AG04449 (cell line): Measurements from ENCODE around the gene TMTC3.
A peak's percentile ranks its signal among the peaks of the same experiment; 100 is the strongest.

Experiments used
- CTCF ChIA-PET: fragments of 350-600 bp; formaldehyde crosslinking; extraction: SDS; loops from one replicate; lab custom pipeline; 2021; ENCODE audit warnings: antibody characterized with exemption; lab: Yijun Ruan, JAX
- POLR2A ChIA-PET: fragments of 400-600, 350-600 bp; formaldehyde crosslinking; extraction: SDS; loops from one replicate; lab custom pipeline; 2020; ENCODE audit warnings: antibody characterized with exemption, inconsistent platforms; lab: Yijun Ruan, JAX
- DNase-seq: peaks from one replicate; pipeline ENCODE4 v3.0.0-alpha.2; 2010; ENCODE audit warnings: low read depth, low spot score
- H3K4me3 ChIP-seq: 2 replicates; pipeline ENCODE4 v1.5.1; 2011; ENCODE audit warnings: low read depth, mild to moderate bottlenecking, control low read depth, low read length
- TF ChIP-seq, protein P1 (sequence below): IDR thresholded peaks from one replicate; pipeline ENCODE4 v1.5.1; 2011; ENCODE audit warnings: mild to moderate bottlenecking, moderate library complexity, low read length, control low read depth, inconsistent platforms; ENCODE audit not compliant: insufficient read depth; ENCODE audit errors: missing control alignments

TMTC3 gene

DNA sequence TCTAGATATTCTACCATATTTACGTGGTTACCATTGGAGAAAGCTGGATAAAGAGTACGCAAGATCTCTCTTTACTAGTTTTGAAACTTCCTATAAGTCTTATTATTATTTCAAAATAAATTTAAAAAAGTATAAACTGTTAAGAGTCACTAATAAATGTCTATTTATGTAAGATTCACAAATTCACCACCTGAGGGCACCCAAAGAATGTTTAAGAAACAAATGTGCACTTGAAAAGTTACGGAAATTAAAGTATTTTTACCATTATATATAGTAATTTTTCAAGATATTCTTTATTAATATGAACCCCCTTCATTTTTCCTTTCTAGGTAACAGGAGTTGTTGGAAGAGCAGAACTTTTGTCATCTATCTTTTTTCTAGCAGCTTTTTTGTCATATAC lies 11.9 kb downstream of the TMTC3 start:
- TF ChIP-seq, protein P1, sequence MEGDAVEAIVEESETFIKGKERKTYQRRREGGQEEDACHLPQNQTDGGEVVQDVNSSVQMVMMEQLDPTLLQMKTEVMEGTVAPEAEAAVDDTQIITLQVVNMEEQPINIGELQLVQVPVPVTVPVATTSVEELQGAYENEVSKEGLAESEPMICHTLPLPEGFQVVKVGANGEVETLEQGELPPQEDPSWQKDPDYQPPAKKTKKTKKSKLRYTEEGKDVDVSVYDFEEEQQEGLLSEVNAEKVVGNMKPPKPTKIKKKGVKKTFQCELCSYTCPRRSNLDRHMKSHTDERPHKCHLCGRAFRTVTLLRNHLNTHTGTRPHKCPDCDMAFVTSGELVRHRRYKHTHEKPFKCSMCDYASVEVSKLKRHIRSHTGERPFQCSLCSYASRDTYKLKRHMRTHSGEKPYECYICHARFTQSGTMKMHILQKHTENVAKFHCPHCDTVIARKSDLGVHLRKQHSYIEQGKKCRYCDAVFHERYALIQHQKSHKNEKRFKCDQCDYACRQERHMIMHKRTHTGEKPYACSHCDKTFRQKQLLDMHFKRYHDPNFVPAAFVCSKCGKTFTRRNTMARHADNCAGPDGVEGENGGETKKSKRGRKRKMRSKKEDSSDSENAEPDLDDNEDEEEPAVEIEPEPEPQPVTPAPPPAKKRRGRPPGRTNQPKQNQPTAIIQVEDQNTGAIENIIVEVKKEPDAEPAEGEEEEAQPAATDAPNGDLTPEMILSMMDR: no peak
- ChIA-PET CTCF (interaction anchor here (0.6 to 3.5 kb wide), 20 partner anchors 9 to 1375 kb away, joined by 3 to 34 read pairs (median 3); partner anchors contain the start of gene KITLG), POLR2A (no interaction called here)
- DNase-seq: no peak
- H3K4me3 ChIP-seq: no peak overlapping the region

DNA sequence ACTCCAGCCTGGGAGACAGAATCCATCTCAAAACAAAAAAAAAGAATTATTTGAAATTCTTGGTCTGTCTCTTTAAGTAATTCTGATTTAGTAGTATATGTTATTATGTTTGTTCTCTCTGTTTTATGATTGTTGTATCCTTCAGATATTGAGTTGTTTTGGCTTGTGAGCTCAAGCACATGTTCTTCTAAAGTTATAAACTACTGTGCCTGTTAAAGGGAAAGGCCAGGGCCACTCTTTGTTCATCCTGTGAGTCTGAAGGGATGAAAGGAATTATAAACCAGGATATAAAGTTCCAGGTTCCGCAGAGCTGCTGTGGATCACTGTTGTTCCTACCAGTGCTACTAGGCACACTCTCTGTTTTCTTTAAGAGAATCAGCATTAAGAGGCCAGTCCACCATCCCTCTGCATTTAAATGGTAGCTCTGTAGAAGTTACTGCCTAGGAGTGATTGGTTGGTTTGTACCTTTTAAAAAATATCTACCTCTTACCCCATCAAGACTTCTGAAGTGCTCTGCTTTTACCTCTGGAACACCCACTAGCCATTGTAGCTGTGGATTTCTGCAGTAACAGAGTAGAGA lies 14.1 kb downstream of the TMTC3 start:
- DNase-seq: no peak
- ChIA-PET POLR2A (no interaction called here), CTCF (interaction anchor here (1.0 to 3.5 kb wide), 7 partner anchors 100 to 863 kb away, joined by 3 to 34 read pairs (median 4); partner anchors contain the start of gene KITLG)
- no peak overlapping the region for H3K4me3 ChIP-seq
- TF ChIP-seq, protein P1: no peak

DNA sequence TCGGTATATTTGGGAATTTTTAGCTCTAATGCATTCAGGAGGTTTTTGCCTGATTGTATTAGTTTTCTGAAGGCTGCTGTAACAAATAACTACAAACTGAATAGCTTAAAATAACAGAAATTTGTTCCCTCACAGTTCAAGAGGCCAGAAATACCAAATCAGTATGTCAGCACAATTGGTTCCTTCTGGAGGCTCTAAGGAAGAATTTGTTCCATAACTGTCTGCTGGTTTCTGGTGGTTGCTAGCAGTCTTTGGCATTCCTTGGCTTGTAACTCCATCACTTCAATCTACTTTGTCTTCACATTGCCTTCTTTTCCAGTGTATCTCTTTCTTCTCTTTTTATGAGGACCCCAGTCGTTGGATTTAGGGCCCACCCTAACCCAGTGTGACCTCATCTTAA lies 21.3 kb downstream of the TMTC3 start:
- H3K4me3 ChIP-seq: no peak overlapping the region
- ChIA-PET POLR2A (no interaction called here), CTCF (interaction anchor here (0.9 to 1.0 kb wide), 2 partner anchors 9 to 417 kb away, joined by 3 to 5 read pairs; partner anchors contain the start of gene KITLG)
- no peak for DNase-seq
- TF ChIP-seq, protein P1: no peak

DNA sequence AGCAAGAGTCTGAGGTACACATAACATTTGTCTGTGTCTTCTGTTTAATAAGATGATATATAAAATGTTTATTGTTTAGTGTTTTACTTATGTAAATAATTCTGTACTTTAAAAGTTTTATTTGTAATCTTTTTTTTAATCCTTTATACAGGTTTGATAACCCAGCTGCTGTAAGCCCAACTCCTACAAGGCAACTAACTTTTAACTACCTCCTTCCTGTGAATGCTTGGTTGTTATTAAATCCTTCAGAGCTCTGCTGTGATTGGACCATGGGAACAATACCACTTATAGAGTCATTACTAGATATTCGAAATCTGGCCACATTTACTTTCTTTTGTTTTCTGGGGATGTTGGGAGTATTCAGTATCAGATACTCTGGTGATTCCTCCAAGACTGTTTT lies 24.1 kb downstream of the TMTC3 start:
- no peak overlapping the region for H3K4me3 ChIP-seq
- TF ChIP-seq, protein P1: no peak
- no peak for DNase-seq
- CTCF ChIA-PET: interaction anchor here (0.6 to 1.6 kb wide), 2 partner anchors 12 to 1362 kb away, joined by 3 read pairs; no protein-coding TSS in a partner anchor
- POLR2A ChIA-PET: no interaction called here

DNA sequence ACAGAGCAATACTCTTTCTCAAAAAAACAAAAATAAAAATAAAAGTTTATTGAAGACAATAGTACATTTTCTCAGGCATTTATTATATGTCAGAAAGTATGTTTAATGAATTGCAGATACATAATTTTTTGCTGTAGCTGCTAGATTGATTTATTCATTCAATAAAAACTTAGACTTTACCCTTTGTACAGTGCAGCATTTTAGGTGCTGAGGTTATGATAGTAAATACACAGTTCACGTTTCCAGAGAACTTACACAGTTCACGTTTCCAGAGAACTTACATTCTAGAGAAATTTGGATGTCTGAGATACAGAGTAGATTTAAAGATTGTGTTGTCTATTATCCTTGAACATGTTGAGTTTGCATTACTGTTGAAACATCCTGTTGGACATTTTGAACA lies 25.3 kb downstream of the TMTC3 start:
- H3K4me3 ChIP-seq: no peak overlapping the region
- no peak for DNase-seq
- ChIA-PET POLR2A (no interaction called here), CTCF (interaction anchor here (1.6 kb wide), 1 partner anchor 13 kb away, joined by 3 read pairs; no protein-coding TSS in a partner anchor)
- TF ChIP-seq, protein P1: no peak

DNA sequence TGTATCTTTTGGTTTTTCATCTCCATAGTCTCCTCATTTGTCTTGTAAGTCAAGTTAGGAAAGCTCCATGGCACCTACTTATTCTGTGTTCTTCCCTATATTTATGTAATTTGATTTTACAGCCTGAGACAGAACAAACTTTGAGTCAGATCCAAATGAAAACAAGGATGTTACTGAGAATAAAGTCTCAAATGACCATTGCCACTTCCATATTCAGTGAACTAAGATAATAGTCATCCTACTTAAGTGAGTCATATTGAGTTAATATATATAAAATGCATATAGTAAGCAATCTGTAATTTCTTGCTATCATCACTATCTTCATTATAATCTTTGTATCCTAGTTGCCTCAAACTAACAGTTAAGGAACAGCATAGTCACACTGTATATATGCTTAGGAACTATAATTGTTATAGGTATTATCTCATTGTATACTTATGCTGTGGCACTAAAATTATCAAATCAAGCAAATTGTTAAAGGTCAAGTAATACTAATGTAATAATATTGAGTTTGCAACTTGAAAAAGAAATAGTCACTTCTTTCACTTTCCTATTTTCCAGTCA lies 30.8 kb downstream of the TMTC3 start:
- ChIA-PET CTCF (interaction anchor here (1.1 kb wide), 1 partner anchor 14 kb away, joined by 4 read pairs; no protein-coding TSS in a partner anchor), POLR2A (no interaction called here)
- DNase-seq: peak; percentile 21
- no peak overlapping the region for H3K4me3 ChIP-seq
- TF ChIP-seq, protein P1: no peak
